ENCODE results near the gene TEX51. TPM values are rescaled to one million over a fixed set of nuclear protein-coding genes. Genes with fewer than 3 reads are reported as not detected.
A peak's percentile ranks its signal among the peaks of the same experiment; 100 is the strongest.

The TEX51 gene
- total and polyA plus RNA-seq, 2 of the 4 experiments (the other 2 are of a cell fraction) = not detected

DNA sequence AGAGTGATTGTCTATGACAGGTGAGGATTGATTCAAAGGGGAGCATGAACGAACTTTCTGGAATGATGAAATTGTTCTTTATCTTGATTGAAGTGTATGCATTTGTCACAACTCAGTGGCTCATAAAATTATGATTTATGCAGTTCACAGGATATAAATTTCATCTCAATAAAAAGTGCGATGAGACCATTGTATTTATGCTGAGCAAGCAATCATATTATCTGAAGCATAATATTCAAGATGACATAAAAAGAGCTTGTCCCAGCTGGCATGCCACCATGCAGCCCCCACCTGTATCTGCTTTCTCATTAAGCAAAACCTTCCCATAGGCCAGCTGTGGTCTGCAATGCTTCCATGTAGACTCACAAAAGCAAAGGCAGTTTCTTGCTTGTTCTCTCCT is 49.6 kb upstream of the TEX51 start:
- Histone ChIP-seq H3K4me1 (ENCODE audit: control insufficient read depth, insufficient read depth, low read length) (no peaks in the 10 kb centered on the region), H2AK5ac (ENCODE audit: low read depth, low read length) (no peak overlapping the region), H2BK20ac (ENCODE audit: low read depth, low read length) (no peak overlapping the region), H4K8ac (ENCODE audit: low read depth in 2 of 2, low read length in 2 of 2) (no peak overlapping the region), H3K4ac (ENCODE audit: low read depth, low read length) (no peak overlapping the region), H2AFZ (replicated peaks; ENCODE audit: low read length, poor library complexity) (no peak overlapping the region), H3K9ac (ENCODE audit: low read depth, low read length) (no peak overlapping the region), H2BK120ac (ENCODE audit: low read depth, low read length) (no peak overlapping the region), H3K9me3 (ENCODE audit: control insufficient read depth, insufficient read depth, low read length) (no peaks in the 10 kb centered on the region), H2BK5ac (ENCODE audit: low read depth, low read length, poor library complexity, severe bottlenecking) (no peak overlapping the region), H3K27ac (ENCODE audit: insufficient read depth, low read length) (no peak overlapping the region), H3K4me2 (ENCODE audit: low read depth, low read length) (no peak overlapping the region), H3K56ac (ENCODE audit: extremely low read depth, insufficient read depth, low read length) (no peak overlapping the region), H3K9me1 (ENCODE audit: insufficient read depth, low read length) (no peaks in the 10 kb centered on the region), H4K91ac (ENCODE audit: insufficient read depth, low read depth, low read length) (no peak overlapping the region), H4K5ac (ENCODE audit: low read depth, low read length) (no peak overlapping the region), H2AK9ac (replicated peaks; ENCODE audit: low read depth, low read length, poor library complexity) (no peak overlapping the region), H3K4me3 (ENCODE audit: insufficient read depth, low read depth, low read length) (no peak overlapping the region), H2BK15ac (ENCODE audit: low read depth, low read length) (no peak overlapping the region), H3K18ac (ENCODE audit: low read depth, low read length) (no peak overlapping the region), H3K14ac (replicated peaks; ENCODE audit: low read depth, low read length) (no peak overlapping the region), H4K20me1 (ENCODE audit: insufficient read depth, low read length) (no peaks in the 10 kb centered on the region), H3K23ac (ENCODE audit: low read depth, low read length) (no peak overlapping the region), H3K36me3 (ENCODE audit: control insufficient read depth, insufficient read depth, low read length) (no peaks in the 10 kb centered on the region), H3K27me3 (ENCODE audit: control insufficient read depth, insufficient read depth, low read length) (no peaks in the 10 kb centered on the region; the same call in 1 of the 2 replicates), H3K79me1 (ENCODE audit: low read depth in 1 of 2, low read length in 2 of 2) (no peaks in the 10 kb centered on the region)
- 40% methylated on average over 1 of the region's 2 CpGs; no CpG with 5 or more reads in 1 of the 2 experiments for WGBS, 2 experiments (ENCODE audit: extremely low coverage in 2 of 2, insufficient read length in 1 of 2)
- dilution Hi-C loops (cut with HindIII; ENCODE audit: low sequenced_read_pairs, unreplicated experiment) (no loop called here), in situ Hi-C loops (cut with MboI; ENCODE audit: low sequenced_read_pairs) (no loop called here), intact Hi-C loops (cut with micrococcal nuclease) (no loop called here)
- CTCF ChIA-PET = no interaction called here
- POLR2A ChIA-PET (ENCODE audit: unreplicated experiment) = no interaction called here
- no peak for DNase-seq
- no peak for ATAC-seq (ENCODE audit: low read depth)
- no TSS peak for BruUV-seq (replicated peaks)
- TF ChIP-seq MAFK (IDR thresholded peaks at IDR 0.05; ENCODE audit: low read depth, low read length) (peak; percentile 77), RCOR1 (IDR thresholded peaks at IDR 0.05; ENCODE audit: insufficient replicate concordance, low read length) (no peak)

Data from IMR-90 (cell line).